HG02588 (cell line): ENCODE measurements around the gene TRPM6.
"Not testable (repeated sequence)": the region's sequence is repeated elsewhere in the genome, so short reads cannot be mapped to it uniquely, and the experiment has no call there.

Experiments used
- ATAC-seq: cut with Tn5 transposase; IDR thresholded peaks from one replicate; pipeline ENCODE4 v1.9.1; 2021; ENCODE audit warnings: mild to moderate bottlenecking, moderate library complexity; ENCODE audit not compliant: unreplicated experiment

The TRPM6 gene, protein sequence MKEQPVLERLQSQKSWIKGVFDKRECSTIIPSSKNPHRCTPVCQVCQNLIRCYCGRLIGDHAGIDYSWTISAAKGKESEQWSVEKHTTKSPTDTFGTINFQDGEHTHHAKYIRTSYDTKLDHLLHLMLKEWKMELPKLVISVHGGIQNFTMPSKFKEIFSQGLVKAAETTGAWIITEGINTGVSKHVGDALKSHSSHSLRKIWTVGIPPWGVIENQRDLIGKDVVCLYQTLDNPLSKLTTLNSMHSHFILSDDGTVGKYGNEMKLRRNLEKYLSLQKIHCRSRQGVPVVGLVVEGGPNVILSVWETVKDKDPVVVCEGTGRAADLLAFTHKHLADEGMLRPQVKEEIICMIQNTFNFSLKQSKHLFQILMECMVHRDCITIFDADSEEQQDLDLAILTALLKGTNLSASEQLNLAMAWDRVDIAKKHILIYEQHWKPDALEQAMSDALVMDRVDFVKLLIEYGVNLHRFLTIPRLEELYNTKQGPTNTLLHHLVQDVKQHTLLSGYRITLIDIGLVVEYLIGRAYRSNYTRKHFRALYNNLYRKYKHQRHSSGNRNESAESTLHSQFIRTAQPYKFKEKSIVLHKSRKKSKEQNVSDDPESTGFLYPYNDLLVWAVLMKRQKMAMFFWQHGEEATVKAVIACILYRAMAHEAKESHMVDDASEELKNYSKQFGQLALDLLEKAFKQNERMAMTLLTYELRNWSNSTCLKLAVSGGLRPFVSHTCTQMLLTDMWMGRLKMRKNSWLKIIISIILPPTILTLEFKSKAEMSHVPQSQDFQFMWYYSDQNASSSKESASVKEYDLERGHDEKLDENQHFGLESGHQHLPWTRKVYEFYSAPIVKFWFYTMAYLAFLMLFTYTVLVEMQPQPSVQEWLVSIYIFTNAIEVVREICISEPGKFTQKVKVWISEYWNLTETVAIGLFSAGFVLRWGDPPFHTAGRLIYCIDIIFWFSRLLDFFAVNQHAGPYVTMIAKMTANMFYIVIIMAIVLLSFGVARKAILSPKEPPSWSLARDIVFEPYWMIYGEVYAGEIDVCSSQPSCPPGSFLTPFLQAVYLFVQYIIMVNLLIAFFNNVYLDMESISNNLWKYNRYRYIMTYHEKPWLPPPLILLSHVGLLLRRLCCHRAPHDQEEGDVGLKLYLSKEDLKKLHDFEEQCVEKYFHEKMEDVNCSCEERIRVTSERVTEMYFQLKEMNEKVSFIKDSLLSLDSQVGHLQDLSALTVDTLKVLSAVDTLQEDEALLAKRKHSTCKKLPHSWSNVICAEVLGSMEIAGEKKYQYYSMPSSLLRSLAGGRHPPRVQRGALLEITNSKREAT (N-terminal part only)

DNA sequence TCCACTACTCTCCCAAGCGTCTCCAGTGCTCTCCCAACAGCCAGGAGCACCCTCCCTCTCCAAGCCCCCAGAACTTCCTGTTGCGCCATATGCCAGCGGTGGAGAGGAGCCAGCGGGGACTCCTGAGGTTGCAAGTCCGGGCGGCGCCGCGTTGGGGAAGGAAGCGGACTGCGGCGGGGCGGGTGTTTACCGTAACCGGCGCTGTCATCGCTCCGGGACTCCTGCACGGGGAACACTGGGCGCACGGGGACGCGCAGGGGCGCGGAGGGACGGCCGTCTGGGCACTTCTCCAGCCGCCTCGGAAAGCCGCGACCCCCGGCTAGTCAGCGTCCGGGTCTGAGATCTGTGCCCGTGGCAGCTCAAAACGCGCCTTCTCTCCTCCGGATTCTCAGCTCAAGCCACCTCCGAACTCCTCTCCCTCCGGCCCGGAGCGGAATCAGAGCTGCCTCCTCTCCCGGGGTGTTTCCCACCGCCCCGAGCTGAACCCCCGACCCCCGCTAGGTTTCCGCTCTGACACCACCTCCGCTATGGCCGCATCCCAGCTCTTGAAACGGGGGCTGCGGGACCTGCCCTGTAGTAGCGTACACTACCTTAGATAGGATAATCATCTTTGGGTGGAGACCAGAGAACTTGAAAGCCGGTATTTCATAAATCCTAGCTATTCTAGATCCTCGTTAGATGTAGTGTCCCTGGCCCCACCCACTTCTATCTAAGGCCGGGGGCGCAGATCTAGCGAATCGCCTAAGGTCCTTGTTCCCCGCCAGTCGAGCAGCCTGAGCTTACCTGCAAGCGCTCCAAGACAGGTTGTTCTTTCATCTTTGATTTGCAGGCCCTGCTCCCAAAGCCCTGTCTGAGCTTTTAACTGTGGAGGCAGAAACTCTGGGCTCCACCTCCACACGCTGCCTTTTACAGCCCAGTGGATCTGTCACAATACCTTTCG is at the start of gene TRPM6:
Gene TRPM6, minus strand, starts transcription at position 881 of the 940 bp plus-strand sequence. Its CDS starts 65 bp downstream, at position 816.
- no peak for ATAC-seq

DNA sequence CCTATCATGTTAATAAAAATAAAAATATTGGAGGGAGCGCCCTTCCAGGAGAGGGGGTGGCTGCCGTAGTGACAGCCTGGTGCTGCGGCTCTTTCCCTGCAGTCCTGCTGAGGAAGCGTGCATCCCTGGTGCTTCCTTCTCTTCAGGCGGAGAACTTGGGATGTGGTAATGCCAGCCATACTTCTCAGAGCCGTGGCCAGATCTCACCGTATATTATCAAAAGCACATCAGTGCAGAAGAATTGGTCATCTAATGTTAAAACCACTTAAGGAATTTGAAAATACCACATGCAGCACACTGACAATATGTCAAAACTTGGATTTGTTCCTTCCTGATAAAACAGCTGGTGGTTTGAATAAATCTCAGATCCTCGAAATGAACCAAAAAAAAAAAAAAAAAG is 47.3 kb upstream of the TRPM6 start:
- ATAC-seq: no peak

DNA sequence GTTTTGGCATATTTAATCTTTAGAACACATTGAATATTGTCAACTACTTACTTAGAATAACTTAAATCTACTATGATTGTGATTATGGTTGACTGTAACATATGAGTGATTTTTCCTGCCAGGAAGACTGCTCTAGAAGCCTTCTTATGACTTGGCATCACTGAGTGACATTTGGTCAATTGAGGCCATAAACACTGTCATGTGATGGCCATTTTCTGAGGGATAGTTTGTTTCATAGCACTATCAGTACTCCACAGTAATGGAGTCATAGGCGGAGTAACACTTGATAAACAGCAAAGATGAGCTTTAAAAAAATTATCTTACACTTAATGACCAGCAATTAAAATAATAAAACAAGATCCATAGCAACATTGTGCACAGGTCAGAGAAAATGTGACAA is 34.0 kb upstream of the TRPM6 start:
- ATAC-seq: no peak

DNA sequence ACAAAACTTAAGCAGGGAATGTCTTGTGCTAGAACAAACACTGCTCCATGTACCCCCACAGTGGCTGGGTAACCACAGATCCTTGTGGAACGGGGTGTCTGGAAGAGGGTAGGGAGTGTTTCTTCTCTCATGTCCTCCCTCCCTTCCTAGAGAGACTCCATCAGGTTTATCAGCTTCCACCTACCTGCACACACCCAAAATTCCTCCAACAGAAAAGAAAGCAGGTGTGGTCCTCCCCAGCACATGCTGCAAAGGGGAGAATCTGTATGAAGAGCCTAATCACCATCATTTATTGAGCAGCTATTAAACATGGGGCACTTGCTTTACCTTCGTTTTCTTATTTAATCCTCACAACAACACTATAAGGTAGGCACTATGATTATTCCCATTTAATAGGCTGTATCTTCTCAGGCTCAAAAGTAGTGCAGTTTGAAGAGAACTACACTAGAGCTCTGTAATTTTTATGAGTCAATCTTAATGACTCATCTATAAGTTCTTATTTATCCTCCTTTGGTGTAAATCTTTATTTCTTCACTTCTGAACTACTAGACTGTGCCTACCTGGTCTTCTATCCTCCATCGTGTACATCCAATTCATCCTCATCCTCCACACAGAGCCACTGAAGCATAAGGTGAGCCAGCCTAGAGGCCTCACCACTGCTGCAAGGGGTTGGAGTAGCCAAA is 33.4 kb upstream of the TRPM6 start:
- no peak for ATAC-seq

DNA sequence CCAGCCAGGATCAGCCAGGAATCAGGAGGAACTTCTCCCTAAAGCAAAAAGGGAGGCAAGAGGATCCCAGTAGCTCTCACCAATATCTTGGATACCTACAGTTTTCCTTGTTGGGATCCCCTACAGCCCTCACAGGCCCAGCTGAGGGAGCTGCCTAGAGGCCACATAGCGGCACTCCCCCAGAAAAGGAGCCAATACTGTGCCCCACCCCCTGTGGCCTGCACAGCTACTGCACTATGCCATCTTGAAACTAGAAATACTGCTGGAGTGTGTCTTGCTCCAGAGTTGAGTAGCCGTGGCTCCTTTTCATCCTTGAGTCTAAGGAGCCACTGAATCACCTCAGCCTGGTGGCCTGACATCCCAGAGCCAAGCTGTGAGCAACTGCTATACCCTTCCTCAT is 22.3 kb upstream of the TRPM6 start:
- no peak for ATAC-seq

DNA sequence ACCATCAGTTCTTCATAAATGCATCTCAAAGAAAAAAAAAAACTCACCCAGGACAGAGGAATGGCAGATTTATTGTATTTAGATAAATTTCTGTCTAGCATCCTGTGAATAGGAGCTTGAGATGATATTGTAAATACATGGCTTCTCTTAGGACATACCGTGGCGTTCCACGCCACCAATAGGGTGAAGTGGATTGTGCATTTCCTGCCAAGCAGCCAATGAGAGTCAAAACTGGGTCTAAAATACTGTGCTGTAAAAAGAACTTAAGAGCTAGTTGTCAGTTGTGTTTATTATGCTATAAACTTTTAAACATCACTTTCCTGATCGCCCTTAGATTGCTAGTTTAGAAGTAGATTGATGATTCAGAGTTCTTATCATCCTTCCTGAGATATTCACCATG is 20.9 kb upstream of the TRPM6 start:
- ATAC-seq: no peak

DNA sequence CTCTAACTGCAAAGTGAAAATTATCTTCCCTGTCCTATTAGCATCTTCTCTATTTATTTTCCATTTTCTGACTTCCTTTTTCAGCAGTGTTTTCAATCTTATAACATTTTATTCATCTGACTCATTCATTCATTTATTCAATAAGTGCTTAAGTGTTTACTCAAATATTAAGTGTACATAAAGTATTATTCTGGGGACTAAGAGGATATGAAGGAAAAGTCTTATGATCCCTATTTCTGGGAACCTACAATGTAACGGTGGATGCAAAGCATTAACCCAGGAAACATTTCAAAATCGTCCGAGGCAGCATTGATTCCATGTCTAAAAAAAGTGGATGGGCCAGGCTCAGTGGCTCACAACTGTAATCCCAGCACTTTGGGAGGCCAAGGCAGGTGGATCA is 19.4 kb upstream of the TRPM6 start:
- no peak for ATAC-seq

DNA sequence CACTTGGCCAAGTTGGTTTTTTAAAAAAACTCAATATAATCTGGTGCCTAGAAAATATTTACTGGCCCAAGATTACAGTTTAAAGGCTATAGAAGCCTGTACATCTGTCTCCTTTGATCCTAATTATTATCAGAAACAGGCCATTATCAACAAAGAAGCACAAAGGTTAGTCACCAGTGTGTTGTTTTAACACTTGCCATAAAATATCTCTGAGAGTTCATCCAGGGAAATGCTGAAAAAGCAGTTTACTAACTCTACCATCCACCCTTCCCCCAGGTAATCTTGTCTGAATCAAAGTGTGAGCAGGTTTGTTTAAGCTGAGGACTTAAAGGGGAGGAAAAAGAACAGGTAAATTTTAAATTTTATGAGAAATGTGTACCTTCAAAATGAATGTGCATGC is 13.3 kb upstream of the TRPM6 start:
- ATAC-seq: no peak

DNA sequence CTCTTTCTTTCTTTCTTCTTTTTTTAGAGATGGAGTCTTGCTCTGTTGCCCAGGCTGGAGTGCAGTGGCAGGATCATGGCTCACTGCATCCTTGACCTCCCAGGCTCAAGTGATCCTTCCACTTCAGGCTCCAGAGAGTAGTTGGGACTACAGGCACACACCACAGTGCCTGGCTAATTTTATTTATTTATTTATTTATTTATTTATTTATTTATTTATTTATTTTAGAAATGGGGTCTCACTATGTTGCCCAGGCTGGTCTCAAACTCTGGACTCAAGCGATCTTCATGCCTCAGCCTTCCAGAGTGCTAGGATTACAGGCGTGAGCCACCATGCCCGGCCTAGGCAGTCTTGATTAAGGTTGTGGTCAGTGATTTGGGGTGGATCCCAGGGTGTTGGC is 728 bp upstream of the TRPM6 start:
- not testable (repeated sequence) for ATAC-seq

DNA sequence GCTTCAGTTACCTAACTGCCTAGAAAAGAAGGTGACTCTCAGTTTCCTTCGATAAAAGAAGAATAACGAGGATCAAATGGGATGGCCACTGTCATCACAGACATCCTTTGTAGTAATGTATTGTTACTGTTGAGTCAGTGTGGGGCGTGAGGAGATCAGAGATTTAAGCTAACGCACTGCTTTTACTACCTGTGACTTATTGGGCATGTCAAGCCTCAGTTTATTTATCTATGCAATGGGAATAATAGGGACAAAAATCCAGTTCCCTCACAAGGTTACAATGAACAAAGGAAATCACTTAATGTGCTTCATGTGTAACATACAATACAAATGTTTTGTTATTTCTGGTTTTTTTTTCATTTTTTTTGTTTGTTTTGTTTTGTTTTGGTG is 255 bp upstream of the TRPM6 start:
- ATAC-seq: no peak

DNA sequence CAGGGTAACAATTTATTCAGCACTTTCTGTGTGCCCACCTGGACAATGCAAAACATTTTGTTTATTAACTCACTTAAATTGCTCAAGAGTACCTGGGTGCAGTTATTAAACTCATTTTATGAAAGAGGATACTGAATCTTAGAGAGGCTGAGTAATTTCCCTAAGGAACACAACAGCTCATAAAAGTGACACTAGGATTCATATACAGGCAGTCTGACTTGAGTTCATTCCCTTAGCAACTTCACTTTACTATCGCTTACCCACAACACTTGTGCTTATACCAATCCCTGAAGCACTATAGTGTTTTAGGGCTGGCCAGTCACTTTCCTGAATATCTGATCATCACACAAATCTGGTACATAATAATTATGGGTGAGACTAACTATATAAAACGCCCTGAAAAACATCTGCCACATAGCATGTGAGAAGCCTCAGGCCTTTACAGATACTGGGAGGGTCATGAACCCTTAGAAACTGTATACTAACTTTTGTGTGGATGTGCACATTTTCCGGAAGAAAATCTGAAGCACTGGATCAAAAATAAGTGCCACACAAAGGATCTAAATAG is 11.3 kb downstream of the TRPM6 start:
- ATAC-seq: no peak

DNA sequence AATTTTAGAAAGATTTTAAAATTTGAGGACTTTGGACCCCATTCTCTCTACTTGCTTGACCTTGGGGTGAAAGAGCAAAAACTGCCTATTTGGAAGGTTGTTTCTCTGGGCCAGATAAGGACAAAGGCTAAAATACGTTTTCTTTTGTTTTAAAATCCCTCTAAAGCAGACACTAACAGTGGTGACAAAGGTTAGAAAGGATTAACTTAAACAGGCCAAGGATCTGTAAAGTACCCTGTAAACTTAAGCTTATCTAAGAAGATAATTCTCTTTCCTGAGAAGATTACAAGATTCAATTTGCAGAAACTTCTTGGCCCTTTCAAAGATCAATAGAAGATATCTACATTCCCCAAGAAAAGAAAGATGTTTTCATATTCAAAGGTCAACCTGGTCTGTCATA is 12.1 kb downstream of the TRPM6 start:
- ATAC-seq: no peak

DNA sequence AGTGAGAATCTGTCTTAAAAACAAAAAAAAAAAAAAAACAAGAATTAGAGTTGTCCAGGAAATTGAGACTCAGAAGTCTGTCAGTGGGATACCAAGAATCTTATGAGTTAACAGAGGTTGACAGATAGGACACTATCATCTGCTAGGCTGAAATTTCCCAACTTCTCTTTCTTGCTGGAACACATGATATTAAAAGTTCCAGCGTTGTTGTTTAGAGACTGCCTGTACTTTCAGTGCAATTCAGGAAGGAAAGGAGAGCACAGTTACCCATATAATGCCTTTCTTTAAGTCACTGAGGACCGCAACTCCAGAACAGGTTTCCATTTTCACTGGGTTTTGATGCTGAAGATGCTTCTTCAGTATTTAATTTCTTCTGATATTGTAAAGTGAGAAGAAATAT is 13.5 kb downstream of the TRPM6 start:
- no peak for ATAC-seq

DNA sequence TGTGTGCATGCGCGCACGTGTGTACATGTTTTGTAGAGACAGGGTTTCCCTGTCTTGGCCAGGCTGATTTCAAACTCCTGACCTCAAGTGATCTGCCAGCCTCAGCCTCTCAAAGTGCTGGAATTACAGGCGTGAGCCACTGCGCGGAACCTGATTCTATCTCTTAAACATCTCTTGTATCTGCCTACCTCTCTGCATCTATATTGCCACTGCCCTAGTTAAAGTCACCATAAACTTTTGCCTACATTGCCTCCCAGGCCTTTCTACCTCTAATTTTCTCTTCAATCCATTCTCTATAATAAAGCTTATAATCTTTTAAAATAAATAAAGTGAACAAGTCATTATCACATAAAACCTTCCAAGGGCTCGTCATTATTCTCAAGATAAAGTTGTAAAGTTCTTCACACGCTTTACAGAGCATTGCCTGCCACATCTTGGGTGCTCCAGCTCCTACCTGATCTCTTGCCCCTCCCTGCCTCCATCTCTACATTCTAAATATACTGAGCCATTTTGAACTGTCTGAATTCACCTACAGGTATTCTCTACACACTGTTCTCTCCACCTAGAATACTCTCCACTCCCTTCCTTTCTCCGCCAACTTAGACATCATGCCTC is 15.0 kb downstream of the TRPM6 start:
- ATAC-seq: no peak

DNA sequence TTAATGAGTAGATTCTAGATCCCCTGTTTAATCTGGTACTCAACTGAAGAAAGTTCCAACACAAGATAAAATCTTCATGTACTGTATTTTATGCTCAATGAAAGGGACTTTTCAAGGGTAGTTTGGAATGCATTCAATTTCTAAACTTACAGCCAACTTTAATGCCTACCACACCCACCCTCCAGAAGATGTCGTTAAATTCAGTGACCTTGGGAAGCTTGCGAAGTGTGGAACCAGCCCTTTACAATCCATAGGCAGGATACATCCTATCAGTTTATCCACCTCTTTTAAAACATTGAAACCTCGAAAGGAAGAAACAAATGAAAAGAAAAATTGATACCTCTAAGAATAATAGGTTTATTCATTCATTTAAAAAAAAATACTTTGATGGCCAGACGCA is 20.2 kb downstream of the TRPM6 start:
- no peak for ATAC-seq

DNA sequence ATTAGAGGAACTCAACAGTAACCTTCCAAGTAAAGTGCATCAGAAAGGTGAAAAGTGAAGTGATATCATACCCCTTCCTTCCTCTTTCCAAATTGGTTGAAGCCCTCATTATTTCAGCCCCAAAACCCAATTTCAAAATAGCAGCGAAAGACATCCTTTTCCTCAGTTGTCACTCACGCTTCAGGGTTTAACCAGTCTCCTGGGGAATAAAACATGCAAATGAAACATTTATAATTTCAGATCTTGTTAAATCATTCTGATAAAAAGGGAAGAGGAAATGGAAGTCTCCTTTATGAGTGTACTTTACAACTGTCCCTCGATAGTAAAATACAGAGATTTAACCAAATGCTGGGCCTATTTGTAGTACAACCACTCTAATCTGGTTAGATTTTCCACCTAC is 22.5 kb downstream of the TRPM6 start:
- no peak for ATAC-seq

DNA sequence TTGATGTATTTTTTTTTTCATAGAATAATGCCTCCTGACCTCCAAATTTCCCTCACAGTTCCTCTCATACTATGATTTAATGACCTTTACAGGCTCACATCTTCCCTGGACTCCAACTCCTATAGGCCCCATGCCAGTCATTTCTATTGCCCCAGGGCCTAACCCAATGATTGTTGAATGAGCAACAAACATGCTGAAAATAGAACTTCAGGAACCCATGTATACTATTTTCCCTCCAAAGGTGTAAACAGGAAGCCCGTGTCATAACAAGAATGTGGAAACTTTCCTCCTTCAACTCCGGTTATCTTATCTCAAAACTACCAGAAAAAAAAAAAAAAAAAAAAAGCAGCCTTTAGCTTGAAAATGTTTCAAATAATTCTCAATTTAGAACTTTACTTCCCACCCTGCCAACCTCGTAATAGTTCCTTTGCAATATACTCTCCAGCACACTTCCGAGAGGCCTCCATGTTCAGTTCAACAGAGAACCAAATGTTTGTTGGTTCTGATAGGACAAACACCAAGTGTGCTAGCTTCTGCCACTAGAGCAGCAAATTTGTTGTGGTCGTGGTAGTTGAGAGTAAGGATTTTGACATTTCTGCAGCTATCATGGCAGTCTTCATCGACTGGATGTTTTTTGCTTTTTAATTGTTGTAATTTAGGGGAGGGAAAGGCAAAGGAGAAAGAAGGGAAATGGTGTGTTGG is 25.8 kb downstream of the TRPM6 start:
- ATAC-seq: no peak

DNA sequence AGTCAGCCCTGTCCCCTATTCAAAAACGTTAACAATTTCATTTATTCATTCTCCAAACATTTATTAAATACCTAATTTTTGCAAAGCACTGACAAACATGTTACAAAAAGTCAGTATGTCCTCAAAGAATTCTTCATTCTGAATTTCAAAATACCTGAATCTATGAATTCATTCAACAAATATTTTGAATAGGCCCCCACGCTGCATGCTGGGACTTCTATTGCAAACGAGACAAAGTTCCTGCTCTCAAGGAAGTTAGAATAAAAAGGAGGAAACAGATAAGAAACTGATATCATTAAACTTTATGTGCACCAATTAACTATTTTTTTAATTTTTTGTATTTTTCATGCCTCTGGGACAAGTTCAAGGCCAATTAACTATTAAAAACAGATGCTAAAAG is 26.6 kb downstream of the TRPM6 start:
- ATAC-seq: no peak
